SU-DHL-6 (cell line): Measurements from ENCODE around the gene RGS6.
A peak's percentile ranks its signal among the peaks of the same experiment; 100 is the strongest.

Source experiments
- H2AFZ ChIP-seq: fragments of 200-600 bp; sonication (generic); 2 replicates; pipeline ENCODE4 v1.6.1; 2014; ENCODE audit warnings: low read depth, mild to moderate bottlenecking, moderate library complexity, mixed read lengths, antibody characterized with exemption, low read length; ENCODE audit not compliant: severe bottlenecking
- H3F3A ChIP-seq: fragments of 200-600 bp; shearing (Covaris generic); 2 replicates; pipeline ENCODE4 v1.6.0; 2016; ENCODE audit warnings: antibody characterized with exemption, mild to moderate bottlenecking; ENCODE audit not compliant: insufficient read depth
- H3K27ac ChIP-seq: fragments of 200-600 bp; sonication (generic); 2 replicates; pipeline ENCODE4 v1.5.1; 2016; ENCODE audit warnings: low read depth, mild to moderate bottlenecking, low read length, moderate library complexity, mixed read lengths
- H3K27me3 ChIP-seq: fragments of 200-600 bp; sonication (generic), shearing (Covaris generic); 2 replicates; pipeline ENCODE4 v1.6.0; 2014; ENCODE audit warnings: mild to moderate bottlenecking, low read length
- H3K36me3 ChIP-seq: fragments of 200-600 bp; sonication (generic); 2 replicates; pipeline ENCODE4 v1.6.1; 2014; ENCODE audit warnings: mild to moderate bottlenecking, low read length, mixed read lengths
- H3K4me2 ChIP-seq: fragments of 300-600, 200-600 bp; shearing (Covaris generic), sonication (generic); 2 replicates; pipeline ENCODE4 v1.6.0; 2014; ENCODE audit warnings: low read length, low read depth, mild to moderate bottlenecking; ENCODE audit not compliant: poor library complexity, severe bottlenecking
- H3K4me3 ChIP-seq: fragments of 200-600 bp; sonication (generic); 2 replicates; pipeline ENCODE4 v1.5.1; 2014; ENCODE audit warnings: antibody characterized with exemption, low read length, mild to moderate bottlenecking, mixed read lengths; ENCODE audit not compliant: insufficient read depth, poor library complexity, severe bottlenecking
- H3K79me2 ChIP-seq: fragments of 200-600 bp; sonication (generic); 2 replicates; pipeline ENCODE4 v1.6.1; 2014; ENCODE audit warnings: mild to moderate bottlenecking, low read length, moderate library complexity; ENCODE audit not compliant: insufficient read depth
- H3K9ac ChIP-seq: fragments of 200-600 bp; sonication (generic); 2 replicates; pipeline ENCODE4 v1.7.0; 2014; ENCODE audit warnings: mild to moderate bottlenecking, low read length
- H3K9me2 ChIP-seq: fragments of 200-600 bp; sonication (generic); replicated peaks from 2 replicates; pipeline ENCODE4 v1.6.1; 2014; ENCODE audit warnings: low read length; ENCODE audit not compliant: insufficient read depth
- H3K9me3 ChIP-seq: fragments of 200-600 bp; sonication (generic); 2 replicates; pipeline ENCODE4 v1.6.1; 2014; ENCODE audit warnings: low read length, mixed read lengths; ENCODE audit not compliant: insufficient read depth
- H4K20me1 ChIP-seq: fragments of 200-600 bp; sonication (generic); 2 replicates; pipeline ENCODE4 v1.6.1; 2014; ENCODE audit warnings: low read depth, mild to moderate bottlenecking, antibody characterized with exemption, low read length, moderate library complexity, mixed read lengths
- EZH2phosphoT487 ChIP-seq: fragments of 200-600 bp; sonication (generic), shearing (Covaris generic); conservative IDR thresholded peaks from 2 replicates; pipeline ENCODE4 v1.6.1; 2018; ENCODE audit warnings: mild to moderate bottlenecking, antibody characterized with exemption, low read length, moderate library complexity, mixed read lengths
- TF ChIP-seq, protein P1 (sequence below): fragments of 200-600 bp; sonication (generic); IDR thresholded peaks from one replicate; pipeline ENCODE4 v1.5.1; 2017; ENCODE audit warnings: antibody characterized with exemption, mild to moderate bottlenecking, low read length, moderate library complexity; ENCODE audit not compliant: insufficient read depth, poor library complexity, severe bottlenecking

The RGS6 gene

GRCh38 chr14:72517736-72518135, 585.5 kb downstream of the RGS6 start:
- H3K9me3 ChIP-seq, result peaks cover 6% of the 10 kb centered on the region; the same call in 1 of the 2 replicates
- H3K4me3 ChIP-seq, result peak overlapping the region; percentile 28
- H4K20me1 ChIP-seq, result no peaks in the 10 kb centered on the region
- peaks cover 5% of the 10 kb centered on the region for H3K36me3 ChIP-seq
- H3F3A ChIP-seq, result peaks cover 58% of the 10 kb centered on the region
- no peaks in the 10 kb centered on the region for H3K9me2 ChIP-seq
- no peaks in the 10 kb centered on the region for H3K27me3 ChIP-seq
- H3K27ac ChIP-seq, result peak overlapping the region; percentile 99
- TF ChIP-seq, protein P1, sequence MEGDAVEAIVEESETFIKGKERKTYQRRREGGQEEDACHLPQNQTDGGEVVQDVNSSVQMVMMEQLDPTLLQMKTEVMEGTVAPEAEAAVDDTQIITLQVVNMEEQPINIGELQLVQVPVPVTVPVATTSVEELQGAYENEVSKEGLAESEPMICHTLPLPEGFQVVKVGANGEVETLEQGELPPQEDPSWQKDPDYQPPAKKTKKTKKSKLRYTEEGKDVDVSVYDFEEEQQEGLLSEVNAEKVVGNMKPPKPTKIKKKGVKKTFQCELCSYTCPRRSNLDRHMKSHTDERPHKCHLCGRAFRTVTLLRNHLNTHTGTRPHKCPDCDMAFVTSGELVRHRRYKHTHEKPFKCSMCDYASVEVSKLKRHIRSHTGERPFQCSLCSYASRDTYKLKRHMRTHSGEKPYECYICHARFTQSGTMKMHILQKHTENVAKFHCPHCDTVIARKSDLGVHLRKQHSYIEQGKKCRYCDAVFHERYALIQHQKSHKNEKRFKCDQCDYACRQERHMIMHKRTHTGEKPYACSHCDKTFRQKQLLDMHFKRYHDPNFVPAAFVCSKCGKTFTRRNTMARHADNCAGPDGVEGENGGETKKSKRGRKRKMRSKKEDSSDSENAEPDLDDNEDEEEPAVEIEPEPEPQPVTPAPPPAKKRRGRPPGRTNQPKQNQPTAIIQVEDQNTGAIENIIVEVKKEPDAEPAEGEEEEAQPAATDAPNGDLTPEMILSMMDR, result no peak
- TF ChIP-seq EZH2phosphoT487, result no peak
- H3K9ac ChIP-seq, result peak overlapping the region; percentile 62
- no peaks in the 10 kb centered on the region for H3K79me2 ChIP-seq
- H2AFZ ChIP-seq, result peak overlapping the region; percentile 70
- H3K4me2 ChIP-seq, result peak overlapping the region; percentile 88

DNA sequence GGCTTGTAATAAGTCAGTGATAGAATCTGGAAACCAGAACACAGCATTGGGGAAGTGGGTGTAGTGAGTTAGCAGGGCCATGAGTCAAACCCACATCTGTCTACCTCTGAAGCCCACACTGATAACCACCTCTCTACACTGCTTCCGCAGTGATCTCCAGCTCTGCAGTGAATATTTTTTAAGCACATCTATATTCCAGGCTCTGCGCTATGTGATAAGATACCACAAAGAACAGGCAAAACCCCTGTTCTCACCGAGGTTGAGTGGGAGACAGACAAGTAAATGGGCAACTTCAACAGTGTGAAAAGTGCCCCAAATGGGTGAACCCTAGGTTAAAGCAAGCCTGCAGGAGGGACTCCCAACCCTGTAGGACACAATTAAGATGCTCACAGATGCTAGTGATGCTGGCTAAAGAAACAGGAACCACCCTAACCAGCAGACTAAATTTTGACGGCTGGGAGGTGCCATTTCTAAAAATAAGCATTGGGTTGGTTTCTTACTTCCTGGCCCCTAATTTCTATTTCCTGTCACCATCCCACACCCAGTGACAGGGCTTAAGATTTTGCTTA, 586.7 kb downstream of the RGS6 start:
- H2AFZ ChIP-seq, result no peak overlapping the region
- peak overlapping the region; percentile 88 for H3K4me2 ChIP-seq

GRCh38 chr14:72519543-72519942, 587.3 kb downstream of the RGS6 start:
- Histone ChIP-seq H4K20me1 (no peaks in the 10 kb centered on the region), H3K9ac (peak overlapping the region; percentile 62), H2AFZ (no peak overlapping the region), H3K36me3 (peaks cover 5% of the 10 kb centered on the region), H3K4me3 (peak overlapping the region; percentile 27), H3K9me3 (peaks cover 6% of the 10 kb centered on the region; the same call in 1 of the 2 replicates), H3F3A (peaks cover 61% of the 10 kb centered on the region), H3K27ac (peak overlapping the region; percentile 99), H3K4me2 (peak overlapping the region; percentile 88), H3K79me2 (no peaks in the 10 kb centered on the region), H3K27me3 (no peaks in the 10 kb centered on the region), H3K9me2 (no peaks in the 10 kb centered on the region)
- TF ChIP-seq EZH2phosphoT487, result no peak
- TF ChIP-seq, protein P1, result no peak

More for the DNA sequence above, 586.7 kb downstream of the RGS6 start:
- H3K9ac ChIP-seq, result peak overlapping the region; percentile 62
- no peaks in the 10 kb centered on the region for H3K9me2 ChIP-seq
- peaks cover 5% of the 10 kb centered on the region for H3K36me3 ChIP-seq
- H3K9me3 ChIP-seq, result peaks cover 6% of the 10 kb centered on the region; the same call in 1 of the 2 replicates
- TF ChIP-seq, protein P1, result no peak
- TF ChIP-seq EZH2phosphoT487, result no peak
- H3K27me3 ChIP-seq, result no peaks in the 10 kb centered on the region
- H3K79me2 ChIP-seq, result no peaks in the 10 kb centered on the region
- H3F3A ChIP-seq, result peaks cover 61% of the 10 kb centered on the region
- peak overlapping the region; percentile 40 for H3K4me3 ChIP-seq
- no peaks in the 10 kb centered on the region for H4K20me1 ChIP-seq
- peak overlapping the region; percentile 99 for H3K27ac ChIP-seq
